SK-N-SH treated with all-trans-retinoic acid at 6 μM for 48 hours (cell line): Measurements from ENCODE around the gene FAM151A.

Source experiments
- ATAC-seq: fragments of 200-7000 bp; cut with Tn5 transposase; 3 replicates; pipeline ENCODE4 v1.9.1; 2020; ENCODE audit warnings: mild to moderate bottlenecking, moderate library complexity
- ARNTL ChIP-seq: fragments of 450-650 bp; formaldehyde crosslinking; IDR thresholded peaks from 2 replicates; pipeline ENCODE4 v1.5.0; 2020; ENCODE audit warnings: low read depth, mild to moderate bottlenecking, moderate library complexity, borderline replicate concordance
- BACH2 ChIP-seq: fragments of 250-450 bp; sonication (Bioruptor Pico); IDR thresholded peaks from 2 replicates; pipeline ENCODE4 v1.9.0; 2021; ENCODE audit warnings: mild to moderate bottlenecking, borderline replicate concordance
- CREB5 ChIP-seq: fragments of 250-450 bp; sonication (Bioruptor Pico); IDR thresholded peaks from 2 replicates; pipeline ENCODE4 v1.5.1; 2020; ENCODE audit warnings: low read depth, mild to moderate bottlenecking, moderate library complexity
- CSDC2 ChIP-seq: fragments of 250-450 bp; sonication (Bioruptor Pico); IDR thresholded peaks from 2 replicates; pipeline ENCODE4 v1.5.0; 2020; ENCODE audit warnings: mild to moderate bottlenecking, moderate library complexity
- CSRNP3 ChIP-seq: fragments of 250-450 bp; sonication (Bioruptor Pico); IDR thresholded peaks from 2 replicates; pipeline ENCODE4 v1.5.1; 2021; ENCODE audit warnings: mild to moderate bottlenecking, moderate library complexity
- ESRRG ChIP-seq: fragments of 250-450 bp; sonication (Bioruptor Pico); IDR thresholded peaks from 2 replicates; pipeline ENCODE4 v1.6.1; 2021; ENCODE audit warnings: mild to moderate bottlenecking
- GLIS3 ChIP-seq: fragments of 250-450 bp; sonication (Bioruptor Pico); IDR thresholded peaks from 2 replicates; pipeline ENCODE4 v1.5.0; 2020; ENCODE audit warnings: mild to moderate bottlenecking, moderate library complexity
- ISL1 ChIP-seq: fragments of 250-450 bp; sonication (Bioruptor Pico); IDR thresholded peaks from 2 replicates; pipeline ENCODE4 v2.1.2; 2022; ENCODE audit warnings: mild to moderate bottlenecking, moderate library complexity
- OSR1 ChIP-seq: fragments of 250-450 bp; sonication (Bioruptor Pico); IDR thresholded peaks from 2 replicates; pipeline ENCODE4 v1.8.0; 2022; ENCODE audit warnings: moderate library complexity, mild to moderate bottlenecking, inconsistent platforms
- POU6F1 ChIP-seq: fragments of 250-450 bp; sonication (Bioruptor Pico); IDR thresholded peaks from 2 replicates; pipeline ENCODE4 v1.8.0; 2021; ENCODE audit warnings: low read depth, mild to moderate bottlenecking, moderate library complexity, borderline replicate concordance
- PPARA ChIP-seq: fragments of 250-450 bp; sonication (Bioruptor Pico); IDR thresholded peaks from 2 replicates; pipeline ENCODE4 v1.5.0; 2020; ENCODE audit warnings: mild to moderate bottlenecking, borderline replicate concordance
- RARB ChIP-seq: fragments of 250-450 bp; sonication (Bioruptor Pico); IDR thresholded peaks from 2 replicates; pipeline ENCODE4 v1.8.0; 2021; ENCODE audit warnings: mild to moderate bottlenecking, moderate library complexity
- SNAI2 ChIP-seq: fragments of 250-450 bp; sonication (Bioruptor Pico); IDR thresholded peaks from 2 replicates; pipeline ENCODE4 v1.5.0; 2020; ENCODE audit warnings: mild to moderate bottlenecking, moderate library complexity
- TCF4 ChIP-seq: fragments of 250-450 bp; sonication (Bioruptor Pico); IDR thresholded peaks from 2 replicates; pipeline ENCODE4 v1.8.0; 2021; ENCODE audit warnings: mild to moderate bottlenecking, moderate library complexity, borderline replicate concordance
- TOX ChIP-seq: fragments of 250-450 bp; sonication (Bioruptor Pico); IDR thresholded peaks from 2 replicates; pipeline ENCODE4 v1.8.0; 2021; ENCODE audit warnings: mild to moderate bottlenecking, moderate library complexity, borderline replicate concordance
- ZFP3 ChIP-seq: fragments of 250-450 bp; sonication (Bioruptor Pico); IDR thresholded peaks from 2 replicates; pipeline ENCODE4 v1.5.0; 2020; ENCODE audit warnings: mild to moderate bottlenecking, moderate library complexity
- ZFP30 ChIP-seq: fragments of 450-650 bp; formaldehyde crosslinking; IDR thresholded peaks from 2 replicates; pipeline ENCODE4 v1.5.0; 2022; ENCODE audit warnings: mild to moderate bottlenecking, moderate library complexity
- ZNF565 ChIP-seq: fragments of 450-650 bp; formaldehyde crosslinking; conservative IDR thresholded peaks from 2 replicates; pipeline ENCODE4 v1.5.0; 2020; ENCODE audit warnings: low read depth, mild to moderate bottlenecking, moderate library complexity
- ZNF70 ChIP-seq: fragments of 450-650 bp; formaldehyde crosslinking; IDR thresholded peaks from 2 replicates; pipeline ENCODE4 v1.5.0; 2020; ENCODE audit warnings: mild to moderate bottlenecking, moderate library complexity
- ZNF8 ChIP-seq: fragments of 450-650 bp; formaldehyde crosslinking; IDR thresholded peaks from 2 replicates; pipeline ENCODE4 v1.5.0; 2020; ENCODE audit warnings: mild to moderate bottlenecking, moderate library complexity
- TF ChIP-seq, protein P1 (sequence below): fragments of 250-450 bp; sonication (Bioruptor Pico); IDR thresholded peaks from 2 replicates; pipeline ENCODE4 v1.8.0; 2020; ENCODE audit warnings: mild to moderate bottlenecking, moderate library complexity, borderline replicate concordance

The FAM151A gene

DNA sequence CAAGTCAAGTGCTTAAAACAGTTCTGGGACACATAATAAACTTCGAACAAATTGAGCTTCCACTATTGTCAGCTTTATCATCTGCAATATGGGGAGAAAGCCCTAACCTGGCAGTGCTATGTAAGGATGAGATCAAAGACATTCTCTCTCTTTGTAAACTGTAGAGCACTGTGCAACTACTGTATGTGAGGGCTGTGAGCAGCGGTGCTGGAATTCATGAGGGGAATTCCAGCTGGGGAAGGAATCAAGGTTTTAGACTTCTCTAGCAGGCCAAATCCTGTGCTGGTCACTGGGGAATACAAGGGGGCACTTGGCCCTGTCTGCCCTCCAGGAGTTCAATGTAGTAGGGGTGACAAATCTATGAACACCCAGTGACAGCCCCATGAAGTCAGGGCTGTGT, 9.3 kb downstream of the FAM151A start:
- TF ChIP-seq ESRRG = no peak
- TF ChIP-seq ZNF565 = no peak
- no peak for TF ChIP-seq RARB (CRISPR knock-in tag)
- no peak for TF ChIP-seq CSDC2 (CRISPR knock-in tag)
- no peak for TF ChIP-seq POU6F1 (CRISPR knock-in tag)
- no peak for TF ChIP-seq ARNTL (CRISPR knock-in tag)
- no peak for TF ChIP-seq OSR1 (CRISPR knock-in tag)
- no peak for TF ChIP-seq ZNF70 (CRISPR knock-in tag)
- no peak for TF ChIP-seq TOX
- TF ChIP-seq CREB5 (CRISPR knock-in tag) = no peak
- no peak for TF ChIP-seq ZFP3 (CRISPR knock-in tag)

DNA sequence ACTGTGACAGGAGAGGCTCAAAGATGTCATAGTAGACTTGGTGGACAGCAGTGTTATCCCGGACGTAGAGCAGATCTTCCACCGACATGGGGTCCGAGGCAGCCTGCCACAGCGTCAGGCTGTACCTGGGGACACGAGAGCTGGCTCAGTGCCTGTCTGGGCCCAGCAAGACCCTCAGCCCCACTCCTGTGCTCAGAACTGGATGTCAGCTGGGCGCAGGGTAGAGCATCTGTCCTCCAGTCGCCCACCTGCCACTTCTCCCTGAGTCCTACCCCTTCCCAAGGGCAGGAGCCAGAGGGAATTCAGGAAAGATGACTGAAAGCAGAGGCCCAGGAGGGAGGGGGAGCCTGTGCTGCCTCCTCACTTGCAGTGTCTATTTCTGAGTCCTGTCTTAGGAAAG, 11.7 kb downstream of the FAM151A start:
- ATAC-seq = no peak
- TF ChIP-seq ARNTL (CRISPR knock-in tag) (no peak), ZFP30 (no peak), CSDC2 (CRISPR knock-in tag) (no peak), ZNF70 (CRISPR knock-in tag) (no peak), TOX (no peak), CSRNP3 (no peak), ISL1 (CRISPR knock-in tag) (no peak), ZFP3 (CRISPR knock-in tag) (no peak), POU6F1 (CRISPR knock-in tag) (no peak), ESRRG (no peak), BACH2 (CRISPR knock-in tag) (no peak), SNAI2 (no peak), OSR1 (CRISPR knock-in tag) (no peak), RARB (CRISPR knock-in tag) (no peak)
- TF ChIP-seq, protein P1, sequence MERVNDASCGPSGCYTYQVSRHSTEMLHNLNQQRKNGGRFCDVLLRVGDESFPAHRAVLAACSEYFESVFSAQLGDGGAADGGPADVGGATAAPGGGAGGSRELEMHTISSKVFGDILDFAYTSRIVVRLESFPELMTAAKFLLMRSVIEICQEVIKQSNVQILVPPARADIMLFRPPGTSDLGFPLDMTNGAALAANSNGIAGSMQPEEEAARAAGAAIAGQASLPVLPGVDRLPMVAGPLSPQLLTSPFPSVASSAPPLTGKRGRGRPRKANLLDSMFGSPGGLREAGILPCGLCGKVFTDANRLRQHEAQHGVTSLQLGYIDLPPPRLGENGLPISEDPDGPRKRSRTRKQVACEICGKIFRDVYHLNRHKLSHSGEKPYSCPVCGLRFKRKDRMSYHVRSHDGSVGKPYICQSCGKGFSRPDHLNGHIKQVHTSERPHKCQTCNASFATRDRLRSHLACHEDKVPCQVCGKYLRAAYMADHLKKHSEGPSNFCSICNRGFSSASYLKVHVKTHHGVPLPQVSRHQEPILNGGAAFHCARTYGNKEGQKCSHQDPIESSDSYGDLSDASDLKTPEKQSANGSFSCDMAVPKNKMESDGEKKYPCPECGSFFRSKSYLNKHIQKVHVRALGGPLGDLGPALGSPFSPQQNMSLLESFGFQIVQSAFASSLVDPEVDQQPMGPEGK (CRISPR knock-in tag) = no peak
- TF ChIP-seq, all 23 proteins: peak for 0

More for the DNA sequence above, 9.3 kb downstream of the FAM151A start:
- no peak for ATAC-seq

DNA sequence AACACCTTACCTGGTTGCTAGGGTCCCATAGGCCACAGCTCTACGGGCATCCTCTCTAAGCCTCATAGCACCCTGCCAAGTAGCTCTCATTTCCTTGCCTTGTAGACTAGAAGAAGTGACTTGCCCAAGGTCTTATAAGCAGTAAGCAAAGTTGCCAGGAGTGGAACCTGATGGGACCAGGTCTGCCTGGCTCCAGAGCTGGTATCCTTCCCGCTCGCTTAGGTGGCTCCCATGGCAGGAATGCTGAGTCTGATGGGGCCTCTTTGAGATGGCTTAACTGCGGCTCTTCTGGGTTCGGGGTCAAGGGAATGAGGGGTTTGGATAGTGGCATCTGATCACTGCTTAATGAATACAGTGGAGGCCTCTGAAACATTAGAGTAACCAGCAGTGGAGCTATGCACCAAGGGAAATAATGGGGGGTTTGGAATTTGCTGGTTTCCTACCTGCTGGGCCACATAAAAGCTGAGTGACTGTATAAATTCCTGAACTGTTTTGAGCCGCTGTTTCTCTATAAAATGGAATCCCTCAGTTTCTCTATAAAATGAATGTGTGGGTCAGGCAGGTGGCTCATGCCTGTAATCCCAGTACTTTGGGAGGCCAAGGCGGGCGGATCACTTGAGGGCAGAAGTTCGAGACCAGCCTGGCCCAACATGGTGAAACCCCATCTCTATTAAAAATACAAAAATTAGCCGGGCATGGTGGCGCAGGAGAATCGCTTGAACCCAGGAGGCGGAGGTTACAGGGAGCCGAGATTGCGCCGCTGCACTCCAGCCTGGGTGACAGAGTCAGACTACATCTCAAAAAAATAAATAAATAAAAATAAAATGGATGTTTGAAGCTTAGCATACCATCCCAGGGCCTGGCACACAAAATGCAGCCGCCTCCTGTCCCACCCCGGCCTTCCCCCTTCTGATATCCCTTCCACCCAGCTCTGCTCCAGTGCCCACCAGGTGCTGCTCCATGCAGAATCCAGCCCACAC, 12.4 kb downstream of the FAM151A start:
- ATAC-seq = no peak
- TF ChIP-seq ZNF70 (CRISPR knock-in tag) (no peak), ZNF8 (CRISPR knock-in tag) (no peak), PPARA (CRISPR knock-in tag) (no peak), SNAI2 (no peak), ZFP3 (CRISPR knock-in tag) (no peak), TOX (no peak), CSRNP3 (no peak), CSDC2 (CRISPR knock-in tag) (no peak), GLIS3 (no peak), TCF4 (CRISPR knock-in tag) (no peak), ESRRG (no peak), ZNF565 (no peak), CREB5 (CRISPR knock-in tag) (no peak), ARNTL (CRISPR knock-in tag) (no peak), RARB (CRISPR knock-in tag) (no peak), BACH2 (CRISPR knock-in tag) (no peak), ZFP30 (no peak)
- TF ChIP-seq, protein P1 (CRISPR knock-in tag) = no peak
